ENCODE data around the gene ZNRF3. TPM values are rescaled to one million over a fixed set of nuclear protein-coding genes. Genes with fewer than 3 reads are reported as not detected.
A peak's percentile ranks its signal among the peaks of the same experiment; 100 is the strongest.

ZNRF3 gene
- total and polyA plus RNA-seq, 2 experiments from 2014 or later: 11.1 to 32.2 TPM

DNA sequence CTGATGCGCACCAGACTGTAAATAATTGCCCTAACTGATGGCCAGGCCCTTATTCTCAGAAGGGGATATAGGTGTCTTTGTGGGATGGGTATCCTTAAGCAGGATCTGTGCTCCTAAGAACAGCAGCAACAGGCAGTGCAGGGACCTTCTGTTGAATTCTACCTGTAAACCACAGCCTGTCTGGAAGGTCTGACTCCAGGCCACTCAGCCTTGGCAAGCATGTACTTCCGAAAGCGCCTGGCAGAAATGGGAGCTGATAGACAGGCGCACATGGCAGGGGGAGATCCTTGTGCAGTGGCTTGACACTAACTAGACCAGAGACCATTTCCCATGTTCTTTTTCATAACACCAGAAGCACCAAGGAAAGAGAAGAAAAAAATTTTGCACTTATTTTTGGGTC lies 119.2 kb downstream of the ZNRF3 start:
- Mint-ChIP-seq H3K4me1 (peaks cover 62% of the 10 kb centered on the region), H3K4me3 (no peak overlapping the region)

DNA sequence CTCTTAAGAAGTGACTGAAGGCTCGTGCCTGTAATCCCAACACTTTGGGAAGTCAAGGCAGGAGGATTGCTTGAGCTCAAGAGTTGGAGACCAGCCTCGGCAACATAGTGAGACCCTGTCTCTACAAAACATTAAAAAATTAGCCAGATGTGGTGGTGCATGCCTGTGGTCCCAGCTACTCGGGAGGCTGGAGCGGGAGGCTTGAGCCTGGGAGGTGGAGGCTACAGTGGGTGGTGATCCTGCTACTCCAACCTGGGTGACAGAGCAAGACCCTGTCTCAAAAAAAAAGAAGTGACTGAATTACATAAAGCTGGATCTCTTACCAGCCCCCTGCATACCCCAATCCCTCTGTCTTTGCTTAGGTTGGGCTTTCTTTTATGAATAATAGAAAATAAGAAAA lies 120.2 kb downstream of the ZNRF3 start:
- Histone ChIP-seq H3K4me1 (ENCODE audit: insufficient read depth) (peaks cover 70% of the 10 kb centered on the region), H3K9me2 (ENCODE audit: insufficient read depth) (no peaks in the 10 kb centered on the region), H3K36me3 (ENCODE audit: insufficient read depth) (no peaks in the 10 kb centered on the region), H3K27ac (ENCODE audit: low read depth) (peak overlapping the region; percentile 95), H3K4me3 (peak overlapping the region; percentile 29; the same call in 1 of the 2 replicates), H3F3A (replicated peaks; ENCODE audit: low read depth) (peaks cover 18% of the 10 kb centered on the region; the same call in 1 of the 2 replicates), H4K20me1 (replicated peaks; ENCODE audit: insufficient read depth) (no peaks in the 10 kb centered on the region), H3K4me2 (peak overlapping the region; percentile 72), H3K79me2 (replicated peaks; ENCODE audit: insufficient read depth) (peaks cover 54% of the 10 kb centered on the region), H2AFZ (no peak overlapping the region), H3K27me3 (ENCODE audit: insufficient read depth) (no peaks in the 10 kb centered on the region)
- ATAC-seq (no peak), DNase-seq (ENCODE audit: low spot score) (no peak)
- Mint-ChIP-seq H3K4me3 (no peak overlapping the region), H3K4me1 (peaks cover 67% of the 10 kb centered on the region), H3K27me3 (ENCODE audit: insufficient read depth, low read depth, poor library complexity) (peaks cover 18% of the 10 kb centered on the region), H3K36me3 (ENCODE audit: low read depth) (peaks cover 7% of the 10 kb centered on the region), H3K27ac (no peak overlapping the region), H3K9me3 (no peaks in the 10 kb centered on the region; the same call in 2 of the 3 replicates)
- TF ChIP-seq CTCF (conservative IDR thresholded peaks at IDR 0.05; ENCODE audit: low read depth in 2 of 2): no peak
- no peak for TF ChIP-seq EZH2phosphoT487 (IDR thresholded peaks at IDR 0.05; ENCODE audit: unreplicated experiment)
- TF ChIP-seq POLR2AphosphoS5 (IDR thresholded peaks at IDR 0.05; ENCODE audit: low read depth): no peak
- no peak for TF ChIP-seq ZNF114 (CRISPR knock-in tag; IDR thresholded peaks at IDR 0.05)
- no peak for TF ChIP-seq NANOG (IDR thresholded peaks at IDR 0.05; ENCODE audit: borderline replicate concordance)
- TF ChIP-seq ZNF331 (CRISPR knock-in tag; IDR thresholded peaks at IDR 0.05; ENCODE audit: low read depth): no peak
- no peak for TF ChIP-seq EZH2 (IDR thresholded peaks at IDR 0.05; ENCODE audit: low read depth, unreplicated experiment)
- TF ChIP-seq, protein P1, sequence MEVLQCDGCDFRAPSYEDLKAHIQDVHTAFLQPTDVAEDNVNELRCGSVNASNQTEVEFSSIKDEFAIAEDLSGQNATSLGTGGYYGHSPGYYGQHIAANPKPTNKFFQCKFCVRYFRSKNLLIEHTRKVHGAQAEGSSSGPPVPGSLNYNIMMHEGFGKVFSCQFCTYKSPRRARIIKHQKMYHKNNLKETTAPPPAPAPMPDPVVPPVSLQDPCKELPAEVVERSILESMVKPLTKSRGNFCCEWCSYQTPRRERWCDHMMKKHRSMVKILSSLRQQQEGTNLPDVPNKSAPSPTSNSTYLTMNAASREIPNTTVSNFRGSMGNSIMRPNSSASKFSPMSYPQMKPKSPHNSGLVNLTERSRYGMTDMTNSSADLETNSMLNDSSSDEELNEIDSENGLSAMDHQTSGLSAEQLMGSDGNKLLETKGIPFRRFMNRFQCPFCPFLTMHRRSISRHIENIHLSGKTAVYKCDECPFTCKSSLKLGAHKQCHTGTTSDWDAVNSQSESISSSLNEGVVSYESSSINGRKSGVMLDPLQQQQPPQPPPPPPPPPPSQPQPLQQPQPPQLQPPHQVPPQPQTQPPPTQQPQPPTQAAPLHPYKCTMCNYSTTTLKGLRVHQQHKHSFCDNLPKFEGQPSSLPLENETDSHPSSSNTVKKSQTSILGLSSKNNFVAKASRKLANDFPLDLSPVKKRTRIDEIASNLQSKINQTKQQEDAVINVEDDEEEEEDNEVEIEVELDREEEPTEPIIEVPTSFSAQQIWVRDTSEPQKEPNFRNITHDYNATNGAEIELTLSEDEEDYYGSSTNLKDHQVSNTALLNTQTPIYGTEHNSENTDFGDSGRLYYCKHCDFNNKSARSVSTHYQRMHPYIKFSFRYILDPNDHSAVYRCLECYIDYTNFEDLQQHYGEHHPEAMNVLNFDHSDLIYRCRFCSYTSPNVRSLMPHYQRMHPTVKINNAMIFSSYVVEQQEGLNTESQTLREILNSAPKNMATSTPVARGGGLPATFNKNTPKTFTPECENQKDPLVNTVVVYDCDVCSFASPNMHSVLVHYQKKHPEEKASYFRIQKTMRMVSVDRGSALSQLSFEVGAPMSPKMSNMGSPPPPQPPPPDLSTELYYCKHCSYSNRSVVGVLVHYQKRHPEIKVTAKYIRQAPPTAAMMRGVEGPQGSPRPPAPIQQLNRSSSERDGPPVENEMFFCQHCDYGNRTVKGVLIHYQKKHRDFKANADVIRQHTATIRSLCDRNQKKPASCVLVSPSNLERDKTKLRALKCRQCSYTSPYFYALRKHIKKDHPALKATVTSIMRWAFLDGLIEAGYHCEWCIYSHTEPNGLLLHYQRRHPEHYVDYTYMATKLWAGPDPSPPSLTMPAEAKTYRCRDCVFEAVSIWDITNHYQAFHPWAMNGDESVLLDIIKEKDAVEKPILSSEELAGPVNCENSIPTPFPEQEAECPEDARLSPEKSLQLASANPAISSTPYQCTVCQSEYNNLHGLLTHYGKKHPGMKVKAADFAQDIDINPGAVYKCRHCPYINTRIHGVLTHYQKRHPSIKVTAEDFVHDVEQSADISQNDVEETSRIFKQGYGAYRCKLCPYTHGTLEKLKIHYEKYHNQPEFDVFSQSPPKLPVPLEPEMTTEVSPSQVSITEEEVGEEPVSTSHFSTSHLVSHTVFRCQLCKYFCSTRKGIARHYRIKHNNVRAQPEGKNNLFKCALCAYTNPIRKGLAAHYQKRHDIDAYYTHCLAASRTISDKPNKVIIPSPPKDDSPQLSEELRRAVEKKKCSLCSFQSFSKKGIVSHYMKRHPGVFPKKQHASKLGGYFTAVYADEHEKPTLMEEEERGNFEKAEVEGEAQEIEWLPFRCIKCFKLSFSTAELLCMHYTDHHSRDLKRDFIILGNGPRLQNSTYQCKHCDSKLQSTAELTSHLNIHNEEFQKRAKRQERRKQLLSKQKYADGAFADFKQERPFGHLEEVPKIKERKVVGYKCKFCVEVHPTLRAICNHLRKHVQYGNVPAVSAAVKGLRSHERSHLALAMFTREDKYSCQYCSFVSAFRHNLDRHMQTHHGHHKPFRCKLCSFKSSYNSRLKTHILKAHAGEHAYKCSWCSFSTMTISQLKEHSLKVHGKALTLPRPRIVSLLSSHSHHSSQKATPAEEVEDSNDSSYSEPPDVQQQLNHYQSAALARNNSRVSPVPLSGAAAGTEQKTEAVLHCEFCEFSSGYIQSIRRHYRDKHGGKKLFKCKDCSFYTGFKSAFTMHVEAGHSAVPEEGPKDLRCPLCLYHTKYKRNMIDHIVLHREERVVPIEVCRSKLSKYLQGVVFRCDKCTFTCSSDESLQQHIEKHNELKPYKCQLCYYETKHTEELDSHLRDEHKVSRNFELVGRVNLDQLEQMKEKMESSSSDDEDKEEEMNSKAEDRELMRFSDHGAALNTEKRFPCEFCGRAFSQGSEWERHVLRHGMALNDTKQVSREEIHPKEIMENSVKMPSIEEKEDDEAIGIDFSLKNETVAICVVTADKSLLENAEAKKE (CRISPR knock-in tag; IDR thresholded peaks at IDR 0.05): no peak
- no peak for TF ChIP-seq CREB1 (CRISPR knock-in tag; IDR thresholded peaks at IDR 0.05; ENCODE audit: low read depth)

More for the DNA sequence above, 119.2 kb downstream of the ZNRF3 start:
- peaks cover 44% of the 10 kb centered on the region for H3K79me2 ChIP-seq (replicated peaks; ENCODE audit: insufficient read depth)
- no peaks in the 10 kb centered on the region for H3K27me3 ChIP-seq (ENCODE audit: insufficient read depth)
- no peak overlapping the region for H3K4me2 ChIP-seq
- no peak overlapping the region for H2AFZ ChIP-seq
- no peaks in the 10 kb centered on the region for H3K36me3 ChIP-seq (ENCODE audit: insufficient read depth)
- H3K27ac ChIP-seq (ENCODE audit: low read depth): peak overlapping the region; percentile 69
- H3K9me3 Mint-ChIP-seq: no peaks in the 10 kb centered on the region; the same call in 2 of the 3 replicates
- DNase-seq (ENCODE audit: low spot score): no peak
- TF ChIP-seq ZNF114 (CRISPR knock-in tag; IDR thresholded peaks at IDR 0.05): no peak
- no peak for TF ChIP-seq CREB1 (CRISPR knock-in tag; IDR thresholded peaks at IDR 0.05; ENCODE audit: low read depth)
- no peak for TF ChIP-seq ETS1 (IDR thresholded peaks at IDR 0.05)
- TF ChIP-seq NANOG (IDR thresholded peaks at IDR 0.05; ENCODE audit: borderline replicate concordance): no peak
- peaks cover 62% of the 10 kb centered on the region for H3K4me1 ChIP-seq (ENCODE audit: insufficient read depth)
- no peak for ATAC-seq
- H3K9me2 ChIP-seq (ENCODE audit: insufficient read depth): no peaks in the 10 kb centered on the region
- peak overlapping the region; percentile 90 for H3K27ac Mint-ChIP-seq
- peaks cover 14% of the 10 kb centered on the region for H3K36me3 Mint-ChIP-seq (ENCODE audit: low read depth)
- H4K20me1 ChIP-seq (replicated peaks; ENCODE audit: insufficient read depth): no peaks in the 10 kb centered on the region
- peaks cover 18% of the 10 kb centered on the region; the same call in 1 of the 2 replicates for H3F3A ChIP-seq (replicated peaks; ENCODE audit: low read depth)
- H3K27me3 Mint-ChIP-seq (ENCODE audit: insufficient read depth, low read depth, poor library complexity): peaks cover 18% of the 10 kb centered on the region
- H3K4me3 ChIP-seq: no peak overlapping the region
